ENCODE data around the gene CD7. TPM values are rescaled to one million over a fixed set of nuclear protein-coding genes. Genes with fewer than 3 reads are reported as not detected.

Gene CD7
- total RNA-seq, 1 experiment from 2014 or later = 0.77 TPM

DNA sequence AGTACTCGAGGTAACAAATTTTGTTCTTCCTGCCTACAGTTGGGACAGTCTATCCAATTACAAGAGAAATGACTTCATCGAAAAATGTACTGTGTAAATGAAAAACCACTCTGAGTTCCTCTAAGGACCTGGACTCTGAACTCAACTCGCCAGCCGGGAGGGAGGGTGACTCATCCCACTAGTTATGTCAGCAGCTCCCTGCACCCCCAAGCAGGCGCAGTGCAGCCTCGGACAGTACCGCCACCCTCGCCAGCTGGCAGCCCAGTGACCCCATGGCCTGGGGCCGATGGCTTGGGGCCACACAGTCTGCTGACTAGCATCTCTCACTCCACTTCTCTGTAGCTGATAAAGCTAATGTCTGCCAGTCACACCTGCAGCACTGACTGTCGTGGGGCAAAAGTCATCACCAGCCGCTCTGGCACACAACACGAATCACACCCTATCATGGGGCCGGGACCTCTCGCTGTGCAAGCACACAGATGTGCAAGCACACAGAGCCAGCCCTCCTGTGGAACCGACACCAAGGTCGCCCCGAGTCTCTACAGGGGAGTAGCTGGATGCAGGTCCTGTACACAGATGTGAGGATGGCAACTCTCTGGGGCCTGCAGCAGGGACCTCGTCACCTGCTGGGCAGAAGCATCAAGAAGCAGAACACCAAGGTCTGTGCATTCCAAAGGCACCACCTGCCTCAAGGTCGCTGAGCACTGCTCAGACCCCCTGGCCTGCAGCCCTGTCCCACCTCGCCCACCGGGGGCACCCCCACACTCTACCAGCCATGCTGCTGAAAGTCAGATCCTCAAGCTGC, 49.6 kb downstream of the CD7 start:
- peaks cover 20% of the 10 kb centered on the region for H3K36me3 ChIP-seq (ENCODE audit: control insufficient read depth, insufficient read depth, low read length)
- intact Hi-C loops (cut with micrococcal nuclease; ENCODE audit: unreplicated experiment) = no loop called here
- CTCF ChIA-PET = no interaction called here

DNA sequence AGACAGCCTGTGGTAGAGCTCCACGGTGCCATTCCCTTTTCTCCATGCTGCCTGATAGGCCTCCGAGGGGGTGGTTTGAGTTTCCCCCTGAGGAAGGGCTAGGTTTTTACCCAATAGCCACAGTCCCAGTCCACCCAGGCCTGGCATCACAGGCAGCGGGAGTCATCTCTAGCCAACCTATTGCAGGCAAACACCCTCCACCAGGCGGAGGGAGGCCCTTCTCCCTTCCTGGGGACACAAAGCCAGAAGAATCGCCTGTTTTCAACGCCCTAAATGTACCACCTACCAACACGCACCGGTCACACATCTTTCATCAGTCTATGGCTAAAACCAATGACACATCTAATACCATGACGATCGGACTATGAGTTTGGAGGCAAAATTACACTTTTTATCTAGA, 51.3 kb downstream of the CD7 start:
- Histone ChIP-seq H3K4me1 (ENCODE audit: control insufficient read depth, insufficient read depth, low read length) (peaks cover 48% of the 10 kb centered on the region), H3K27ac (ENCODE audit: low read length) (0 out of 2 replicates have a peak overlapping the region, but pooled peaks have one; percentile 5), H3K36me3 (ENCODE audit: control insufficient read depth, insufficient read depth, low read length) (peaks cover 30% of the 10 kb centered on the region), H3K27me3 (ENCODE audit: control insufficient read depth, insufficient read depth, low read length) (no peaks in the 10 kb centered on the region), H3K9me3 (ENCODE audit: control insufficient read depth, insufficient read depth, low read depth, low read length) (no peaks in the 10 kb centered on the region), H3K4me3 (ENCODE audit: low read depth in 2 of 2, low read length in 2 of 2) (no peak overlapping the region)
- no peak for ATAC-seq
- BruUV-seq (replicated peaks) = no TSS peak
- ChIA-PET POLR2A (no interaction called here), CTCF (no interaction called here)
- intact Hi-C loops (cut with micrococcal nuclease; ENCODE audit: unreplicated experiment) = no loop called here
- in situ Hi-C loops (cut with HindIII; ENCODE audit: low pct_unique_long_range_greater_than_20kb, low sequenced_read_pairs) = no loop called here
- TF ChIP-seq TCF7L2 (IDR thresholded peaks at IDR 0.05; ENCODE audit: low read depth, low read length) (no peak), POLR2AphosphoS5 (IDR thresholded peaks at IDR 0.05; ENCODE audit: low read depth, low read length) (no peak), SIN3A (IDR thresholded peaks at IDR 0.05; ENCODE audit: borderline replicate concordance, insufficient read depth, low read depth, low read length) (no peak)
- TF ChIP-seq, protein P1, sequence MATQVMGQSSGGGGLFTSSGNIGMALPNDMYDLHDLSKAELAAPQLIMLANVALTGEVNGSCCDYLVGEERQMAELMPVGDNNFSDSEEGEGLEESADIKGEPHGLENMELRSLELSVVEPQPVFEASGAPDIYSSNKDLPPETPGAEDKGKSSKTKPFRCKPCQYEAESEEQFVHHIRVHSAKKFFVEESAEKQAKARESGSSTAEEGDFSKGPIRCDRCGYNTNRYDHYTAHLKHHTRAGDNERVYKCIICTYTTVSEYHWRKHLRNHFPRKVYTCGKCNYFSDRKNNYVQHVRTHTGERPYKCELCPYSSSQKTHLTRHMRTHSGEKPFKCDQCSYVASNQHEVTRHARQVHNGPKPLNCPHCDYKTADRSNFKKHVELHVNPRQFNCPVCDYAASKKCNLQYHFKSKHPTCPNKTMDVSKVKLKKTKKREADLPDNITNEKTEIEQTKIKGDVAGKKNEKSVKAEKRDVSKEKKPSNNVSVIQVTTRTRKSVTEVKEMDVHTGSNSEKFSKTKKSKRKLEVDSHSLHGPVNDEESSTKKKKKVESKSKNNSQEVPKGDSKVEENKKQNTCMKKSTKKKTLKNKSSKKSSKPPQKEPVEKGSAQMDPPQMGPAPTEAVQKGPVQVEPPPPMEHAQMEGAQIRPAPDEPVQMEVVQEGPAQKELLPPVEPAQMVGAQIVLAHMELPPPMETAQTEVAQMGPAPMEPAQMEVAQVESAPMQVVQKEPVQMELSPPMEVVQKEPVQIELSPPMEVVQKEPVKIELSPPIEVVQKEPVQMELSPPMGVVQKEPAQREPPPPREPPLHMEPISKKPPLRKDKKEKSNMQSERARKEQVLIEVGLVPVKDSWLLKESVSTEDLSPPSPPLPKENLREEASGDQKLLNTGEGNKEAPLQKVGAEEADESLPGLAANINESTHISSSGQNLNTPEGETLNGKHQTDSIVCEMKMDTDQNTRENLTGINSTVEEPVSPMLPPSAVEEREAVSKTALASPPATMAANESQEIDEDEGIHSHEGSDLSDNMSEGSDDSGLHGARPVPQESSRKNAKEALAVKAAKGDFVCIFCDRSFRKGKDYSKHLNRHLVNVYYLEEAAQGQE (IDR thresholded peaks at IDR 0.05; ENCODE audit: insufficient read depth in 1 of 2, low read depth in 2 of 2, low read length in 1 of 2) = no peak
- TF ChIP-seq, protein P2, sequence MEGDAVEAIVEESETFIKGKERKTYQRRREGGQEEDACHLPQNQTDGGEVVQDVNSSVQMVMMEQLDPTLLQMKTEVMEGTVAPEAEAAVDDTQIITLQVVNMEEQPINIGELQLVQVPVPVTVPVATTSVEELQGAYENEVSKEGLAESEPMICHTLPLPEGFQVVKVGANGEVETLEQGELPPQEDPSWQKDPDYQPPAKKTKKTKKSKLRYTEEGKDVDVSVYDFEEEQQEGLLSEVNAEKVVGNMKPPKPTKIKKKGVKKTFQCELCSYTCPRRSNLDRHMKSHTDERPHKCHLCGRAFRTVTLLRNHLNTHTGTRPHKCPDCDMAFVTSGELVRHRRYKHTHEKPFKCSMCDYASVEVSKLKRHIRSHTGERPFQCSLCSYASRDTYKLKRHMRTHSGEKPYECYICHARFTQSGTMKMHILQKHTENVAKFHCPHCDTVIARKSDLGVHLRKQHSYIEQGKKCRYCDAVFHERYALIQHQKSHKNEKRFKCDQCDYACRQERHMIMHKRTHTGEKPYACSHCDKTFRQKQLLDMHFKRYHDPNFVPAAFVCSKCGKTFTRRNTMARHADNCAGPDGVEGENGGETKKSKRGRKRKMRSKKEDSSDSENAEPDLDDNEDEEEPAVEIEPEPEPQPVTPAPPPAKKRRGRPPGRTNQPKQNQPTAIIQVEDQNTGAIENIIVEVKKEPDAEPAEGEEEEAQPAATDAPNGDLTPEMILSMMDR (IDR thresholded peaks at IDR 0.05) = no peak
- DNase-seq (ENCODE audit: low read depth, low spot score) = no peak

More for the DNA sequence above, 49.6 kb downstream of the CD7 start:
- Histone ChIP-seq H3K4me1 (ENCODE audit: control insufficient read depth, insufficient read depth, low read length) (peaks cover 59% of the 10 kb centered on the region), H3K9me3 (ENCODE audit: control insufficient read depth, insufficient read depth, low read depth, low read length) (no peaks in the 10 kb centered on the region), H3K27ac (ENCODE audit: low read length) (peak overlapping the region; percentile 79), H3K27me3 (ENCODE audit: control insufficient read depth, insufficient read depth, low read length) (no peaks in the 10 kb centered on the region), H3K4me3 (ENCODE audit: low read depth in 2 of 2, low read length in 2 of 2) (peak overlapping the region; percentile 10 to 34)
- BruUV-seq (replicated peaks) = no TSS peak
- in situ Hi-C loops (cut with HindIII; ENCODE audit: low pct_unique_long_range_greater_than_20kb, low sequenced_read_pairs) = no loop called here
- peak; percentile 90 for ATAC-seq
- peak; percentile 19; the same call in 1 of the 2 replicates for TF ChIP-seq POLR2AphosphoS5 (IDR thresholded peaks at IDR 0.05; ENCODE audit: low read depth, low read length)
- TF ChIP-seq TCF7L2 (IDR thresholded peaks at IDR 0.05; ENCODE audit: low read depth, low read length) = peak; percentile 12; the same call in 1 of the 2 replicates
- TF ChIP-seq SIN3A (IDR thresholded peaks at IDR 0.05; ENCODE audit: borderline replicate concordance, insufficient read depth, low read depth, low read length) = no peak
- TF ChIP-seq, protein P2 (IDR thresholded peaks at IDR 0.05) = no peak
- POLR2A ChIA-PET = no interaction called here
- DNase-seq (ENCODE audit: low read depth, low spot score) = peak; percentile 82

Other genes with a start within 250 kb of the CD7 start
- 956 TPM for gene FASN, start 219.4 kb downstream of the CD7 start, total RNA-seq (2021; ENCODE audit: unreplicated experiment)
- gene CCDC57, start 104.8 kb downstream of the CD7 start, total RNA-seq (2021; ENCODE audit: unreplicated experiment) = 63.6 TPM
- 581 TPM for gene SLC16A3, start 88.6 kb downstream of the CD7 start, total RNA-seq (2021; ENCODE audit: unreplicated experiment)
- gene CSNK1D, start 43.9 kb downstream of the CD7 start, total RNA-seq (2021; ENCODE audit: unreplicated experiment) = 234 TPM
- gene SECTM1, start 16.2 kb upstream of the CD7 start, total RNA-seq (2021; ENCODE audit: unreplicated experiment) = 5.4 TPM
- gene TEX19, start 41.6 kb upstream of the CD7 start, total RNA-seq (2021; ENCODE audit: unreplicated experiment) = 0.21 TPM
- 0.39 TPM for gene UTS2R, start 54.2 kb upstream of the CD7 start, total RNA-seq (2021; ENCODE audit: unreplicated experiment)
- 25.6 TPM for gene HEXD, start 100.7 kb upstream of the CD7 start, total RNA-seq (2021; ENCODE audit: unreplicated experiment)
- 53.9 TPM for gene OGFOD3, start 101.0 kb upstream of the CD7 start, total RNA-seq (2021; ENCODE audit: unreplicated experiment)
- gene CYBC1, start 133.1 kb upstream of the CD7 start, total RNA-seq (2021; ENCODE audit: unreplicated experiment) = 174 TPM
- 60.9 TPM for gene NARF, start 141.1 kb upstream of the CD7 start, total RNA-seq (2021; ENCODE audit: unreplicated experiment)
- 143 TPM for gene FOXK2, start 202.1 kb upstream of the CD7 start, total RNA-seq (2021; ENCODE audit: unreplicated experiment)

All from Panc1 (cell line).